ENCODE results near the gene P3H4.

DNA sequence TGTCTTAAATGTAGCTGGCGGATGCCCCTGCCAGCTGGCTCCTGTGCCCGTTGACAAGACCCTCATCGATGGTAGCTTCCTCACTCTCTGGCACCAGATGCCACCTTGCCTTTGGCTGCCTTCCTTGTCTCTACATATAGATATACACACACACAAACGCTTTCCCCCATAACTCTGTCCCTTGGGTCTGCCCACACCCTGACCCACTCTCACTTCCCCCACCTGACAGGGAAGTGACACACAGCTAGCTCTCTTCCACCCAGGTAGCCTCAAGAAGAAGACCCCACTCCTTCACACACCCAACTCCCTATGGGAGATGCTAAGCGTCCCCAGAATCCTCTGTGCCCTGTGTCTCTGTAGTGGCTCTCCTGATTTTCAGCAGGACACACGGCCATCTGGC is 50.9 kb downstream of the P3H4 start:
- TF ChIP-seq, protein P1, sequence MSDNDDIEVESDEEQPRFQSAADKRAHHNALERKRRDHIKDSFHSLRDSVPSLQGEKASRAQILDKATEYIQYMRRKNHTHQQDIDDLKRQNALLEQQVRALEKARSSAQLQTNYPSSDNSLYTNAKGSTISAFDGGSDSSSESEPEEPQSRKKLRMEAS (IDR thresholded peaks at IDR 0.05): no peak
- TF ChIP-seq HDAC2 (IDR thresholded peaks at IDR 0.05): no peak
- TF ChIP-seq POLR2A (IDR thresholded peaks at IDR 0.05; ENCODE audit: low read length): no peak
- TF ChIP-seq, protein P2, sequence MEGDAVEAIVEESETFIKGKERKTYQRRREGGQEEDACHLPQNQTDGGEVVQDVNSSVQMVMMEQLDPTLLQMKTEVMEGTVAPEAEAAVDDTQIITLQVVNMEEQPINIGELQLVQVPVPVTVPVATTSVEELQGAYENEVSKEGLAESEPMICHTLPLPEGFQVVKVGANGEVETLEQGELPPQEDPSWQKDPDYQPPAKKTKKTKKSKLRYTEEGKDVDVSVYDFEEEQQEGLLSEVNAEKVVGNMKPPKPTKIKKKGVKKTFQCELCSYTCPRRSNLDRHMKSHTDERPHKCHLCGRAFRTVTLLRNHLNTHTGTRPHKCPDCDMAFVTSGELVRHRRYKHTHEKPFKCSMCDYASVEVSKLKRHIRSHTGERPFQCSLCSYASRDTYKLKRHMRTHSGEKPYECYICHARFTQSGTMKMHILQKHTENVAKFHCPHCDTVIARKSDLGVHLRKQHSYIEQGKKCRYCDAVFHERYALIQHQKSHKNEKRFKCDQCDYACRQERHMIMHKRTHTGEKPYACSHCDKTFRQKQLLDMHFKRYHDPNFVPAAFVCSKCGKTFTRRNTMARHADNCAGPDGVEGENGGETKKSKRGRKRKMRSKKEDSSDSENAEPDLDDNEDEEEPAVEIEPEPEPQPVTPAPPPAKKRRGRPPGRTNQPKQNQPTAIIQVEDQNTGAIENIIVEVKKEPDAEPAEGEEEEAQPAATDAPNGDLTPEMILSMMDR (IDR thresholded peaks at IDR 0.05): no peak

Data from A549 (cell line).